HepG2 (cell line): Measurements from ENCODE around the gene CCL17. TPM values are rescaled to one million over a fixed set of nuclear protein-coding genes. Genes with fewer than 3 reads are reported as not detected.

Experiments
- ATRX ChIP-seq: sonication (generic); formaldehyde crosslinking; IDR thresholded peaks from 2 replicates; pipeline ENCODE4 v1.4.0; 2020; ENCODE audit warnings: missing genetic modification reagents, borderline replicate concordance
- DNMT1 ChIP-seq: sonication (generic); formaldehyde crosslinking; IDR thresholded peaks from 2 replicates; pipeline ENCODE4 v1.5.1; 2020; ENCODE audit warnings: mild to moderate bottlenecking, missing genetic modification reagents
- GPN1 ChIP-seq: sonication (generic); formaldehyde crosslinking; IDR thresholded peaks from 2 replicates; pipeline ENCODE4 v1.5.1; 2020; ENCODE audit warnings: missing genetic modification reagents, borderline replicate concordance
- GTF3A ChIP-seq: sonication (generic); formaldehyde crosslinking; conservative IDR thresholded peaks from 2 replicates; pipeline ENCODE4 v1.4.0; 2020; ENCODE audit warnings: mild to moderate bottlenecking, missing genetic modification reagents
- IRX3 ChIP-seq: sonication (generic); formaldehyde crosslinking; IDR thresholded peaks from 2 replicates; pipeline ENCODE4 v1.8.1; 2023; ENCODE audit warnings: mild to moderate bottlenecking, low read depth, missing genetic modification reagents, borderline replicate concordance
- ISL2 ChIP-seq: sonication (generic); formaldehyde crosslinking; IDR thresholded peaks from 2 replicates; pipeline ENCODE4 v1.5.0; 2020; ENCODE audit warnings: missing genetic modification reagents
- KLF12 ChIP-seq: sonication (generic); formaldehyde crosslinking; IDR thresholded peaks from 2 replicates; pipeline ENCODE4 v1.4.0; 2020; ENCODE audit warnings: missing genetic modification reagents, borderline replicate concordance
- MED1 ChIP-seq: sonication (generic); formaldehyde crosslinking; IDR thresholded peaks from 2 replicates; pipeline ENCODE4 v1.4.0; 2020; ENCODE audit warnings: missing genetic modification reagents
- MXD4 ChIP-seq: IDR thresholded peaks from 2 replicates; pipeline ENCODE4 v1.6.1; 2016; ENCODE audit warnings: mild to moderate bottlenecking, missing biosample characterization, missing genetic modification reagents
- RXRB ChIP-seq: IDR thresholded peaks from 2 replicates; pipeline ENCODE4 v1.6.1; 2016; ENCODE audit warnings: borderline replicate concordance, missing genetic modification reagents, missing compliant biosample characterization
- SAFB2 ChIP-seq: sonication (generic); formaldehyde crosslinking; IDR thresholded peaks from 2 replicates; pipeline ENCODE4 v1.5.1; 2020; ENCODE audit warnings: missing genetic modification reagents, low read depth, mild to moderate bottlenecking, borderline replicate concordance
- SALL1 ChIP-seq: sonication (generic); formaldehyde crosslinking; IDR thresholded peaks from 2 replicates; pipeline ENCODE4 v1.8.0; 2022; ENCODE audit warnings: mild to moderate bottlenecking, missing genetic modification reagents
- ZNF138 ChIP-seq: sonication (generic); formaldehyde crosslinking; IDR thresholded peaks from 2 replicates; pipeline ENCODE4 v1.5.0; 2020; ENCODE audit warnings: mild to moderate bottlenecking, low read depth, missing genetic modification reagents
- ZNF331 ChIP-seq: sonication (generic); formaldehyde crosslinking; IDR thresholded peaks from 2 replicates; pipeline ENCODE4 v1.4.0; 2020; ENCODE audit warnings: missing genetic modification reagents
- ZNF333 ChIP-seq: sonication (generic); formaldehyde crosslinking; IDR thresholded peaks from 2 replicates; pipeline ENCODE4 v1.4.0; 2020; ENCODE audit warnings: mild to moderate bottlenecking, missing genetic modification reagents, borderline replicate concordance
- ZNF354B ChIP-seq: sonication (generic); formaldehyde crosslinking; IDR thresholded peaks from 2 replicates; pipeline ENCODE4 v1.8.0; 2022; ENCODE audit warnings: mild to moderate bottlenecking, missing genetic modification reagents
- ZNF430 ChIP-seq: sonication (generic); formaldehyde crosslinking; IDR thresholded peaks from 2 replicates; pipeline ENCODE4 v1.9.0; 2021; ENCODE audit warnings: mild to moderate bottlenecking, missing genetic modification reagents
- ZNF816 ChIP-seq: sonication (generic); formaldehyde crosslinking; IDR thresholded peaks from 2 replicates; pipeline ENCODE4 v1.8.0; 2022; ENCODE audit warnings: missing genetic modification reagents, mild to moderate bottlenecking, borderline replicate concordance
- polyA plus RNA-seq, 8 experiments: library from polyadenylated mRNA; depleted of rRNA in 3 of 8; stranded (reverse) in 7 of 8; unstranded in 1 of 8; fragments of >200 nt; fragmentation: Illumina TruSeq in 4 of 8; extraction: Trizol in 4 of 8; gene quantifications; 2 replicates each; pipeline versions ENCODE4 v1.2.1 to v1.2.3, GENCODE V29; 2011 to 2016; ENCODE audit warnings: low read depth in 4 of 8, missing spikeins in 1 of 8, mixed read lengths in 1 of 8; ENCODE audit not compliant: insufficient read depth in 1 of 8
- total RNA-seq, 5 experiments: library from RNA; depleted of rRNA; stranded (reverse); fragments of >200 nt; fragmentation: Illumina TruSeq; extraction: Trizol; gene quantifications; 2 replicates each; pipeline ENCODE4 v1.2.3, GENCODE V29; 2016; ENCODE audit warnings: low read depth in 1 of 5
- TF ChIP-seq, protein P1 (sequence below): sonication (generic); formaldehyde crosslinking; IDR thresholded peaks from 2 replicates; pipeline ENCODE4 v1.4.0; 2020; ENCODE audit warnings: mild to moderate bottlenecking, missing genetic modification reagents
- TF ChIP-seq, protein P2 (sequence below): sonication (generic); formaldehyde crosslinking; IDR thresholded peaks from 2 replicates; pipeline ENCODE4 v1.4.0; 2020; ENCODE audit warnings: missing genetic modification reagents
- TF ChIP-seq, protein P3 (sequence below): sonication (generic); formaldehyde crosslinking; IDR thresholded peaks from 2 replicates; pipeline ENCODE4 v1.9.0; 2021; ENCODE audit warnings: mild to moderate bottlenecking, missing genetic modification reagents

The CCL17 gene
- total and polyA plus RNA-seq, 2 of the 13 experiments (the other 11 are each of a cell fraction or from before 2014, with no cell fraction given) = not detected

DNA sequence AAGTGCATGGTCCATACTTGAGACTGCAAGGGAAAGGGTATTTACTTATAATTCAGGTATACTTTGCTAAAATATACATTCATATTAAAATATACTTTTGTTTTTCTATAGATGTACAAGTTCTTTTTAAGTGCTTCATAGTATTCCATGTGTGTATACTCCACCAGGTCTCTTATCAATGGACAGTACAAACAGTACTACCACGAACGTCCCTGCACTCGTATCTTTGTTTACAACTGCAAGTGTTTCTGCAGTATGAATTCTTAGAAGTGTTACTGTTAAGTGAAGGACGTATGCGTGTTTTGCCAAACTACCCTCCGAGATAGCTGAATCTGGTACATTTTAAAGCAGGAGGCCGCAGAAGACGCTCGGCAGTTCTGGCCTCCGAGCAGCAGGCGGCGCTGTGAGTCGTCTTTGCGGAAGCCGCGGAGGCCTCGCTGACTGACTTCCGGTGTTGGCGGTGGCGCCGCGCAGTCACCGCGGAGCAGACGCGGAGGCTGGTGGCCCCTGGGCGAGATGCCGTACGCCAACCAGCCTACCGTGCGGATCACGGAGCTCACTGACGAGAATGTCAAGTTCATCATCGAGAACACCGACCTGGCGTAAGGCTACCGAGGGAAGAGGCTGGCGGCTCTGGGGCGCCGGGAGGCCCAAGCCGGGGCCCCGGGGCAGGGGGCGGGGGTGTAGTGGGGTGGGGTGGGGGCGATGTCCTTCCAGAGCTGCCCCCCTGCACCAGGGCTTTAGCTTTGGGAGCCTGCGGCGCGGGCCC is 57.8 kb downstream of the CCL17 start, which contains the start of gene POLR2C (continued):
- TF ChIP-seq SAFB2 (CRISPR knock-in tag) (peak; percentile 95), ZNF138 (CRISPR knock-in tag) (no peak), MXD4 (peak; percentile 84; the same call in 1 of the 2 replicates), ZNF331 (CRISPR knock-in tag) (peak; percentile 96), RXRB (peak; percentile 85), DNMT1 (peak; percentile 99), ZNF354B (CRISPR knock-in tag) (no peak), ZNF430 (peak; percentile 67; the same call in 1 of the 2 replicates), KLF12 (CRISPR knock-in tag) (peak; percentile 85; the same call in 1 of the 2 replicates), MED1 (CRISPR knock-in tag) (peak; percentile 93), SALL1 (peak; percentile 90), GTF3A (no peak), ATRX (CRISPR knock-in tag) (no peak; the same call in 1 of the 2 replicates), GPN1 (CRISPR knock-in tag) (peak; percentile 67; the same call in 1 of the 2 replicates), IRX3 (CRISPR knock-in tag) (no peak), ZNF333 (CRISPR knock-in tag) (no peak), ZNF816 (CRISPR knock-in tag) (peak; percentile 85; the same call in 1 of the 2 replicates), ISL2 (peak; percentile 90)
- TF ChIP-seq, protein P1, sequence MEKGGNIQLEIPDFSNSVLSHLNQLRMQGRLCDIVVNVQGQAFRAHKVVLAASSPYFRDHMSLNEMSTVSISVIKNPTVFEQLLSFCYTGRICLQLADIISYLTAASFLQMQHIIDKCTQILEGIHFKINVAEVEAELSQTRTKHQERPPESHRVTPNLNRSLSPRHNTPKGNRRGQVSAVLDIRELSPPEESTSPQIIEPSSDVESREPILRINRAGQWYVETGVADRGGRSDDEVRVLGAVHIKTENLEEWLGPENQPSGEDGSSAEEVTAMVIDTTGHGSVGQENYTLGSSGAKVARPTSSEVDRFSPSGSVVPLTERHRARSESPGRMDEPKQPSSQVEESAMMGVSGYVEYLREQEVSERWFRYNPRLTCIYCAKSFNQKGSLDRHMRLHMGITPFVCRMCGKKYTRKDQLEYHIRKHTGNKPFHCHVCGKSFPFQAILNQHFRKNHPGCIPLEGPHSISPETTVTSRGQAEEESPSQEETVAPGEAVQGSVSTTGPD (CRISPR knock-in tag) = peak; percentile 64; the same call in 1 of the 2 replicates
- TF ChIP-seq, protein P2, sequence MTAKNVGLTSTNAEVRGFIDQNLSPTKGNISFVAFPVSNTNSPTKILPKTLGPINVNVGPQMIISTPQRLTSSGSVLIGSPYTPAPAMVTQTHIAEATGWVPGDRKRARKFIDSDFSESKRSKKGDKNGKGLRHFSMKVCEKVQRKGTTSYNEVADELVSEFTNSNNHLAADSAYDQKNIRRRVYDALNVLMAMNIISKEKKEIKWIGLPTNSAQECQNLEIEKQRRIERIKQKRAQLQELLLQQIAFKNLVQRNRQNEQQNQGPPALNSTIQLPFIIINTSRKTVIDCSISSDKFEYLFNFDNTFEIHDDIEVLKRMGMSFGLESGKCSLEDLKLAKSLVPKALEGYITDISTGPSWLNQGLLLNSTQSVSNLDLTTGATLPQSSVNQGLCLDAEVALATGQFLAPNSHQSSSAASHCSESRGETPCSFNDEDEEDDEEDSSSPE (CRISPR knock-in tag) = peak; percentile 87
- TF ChIP-seq, protein P3, sequence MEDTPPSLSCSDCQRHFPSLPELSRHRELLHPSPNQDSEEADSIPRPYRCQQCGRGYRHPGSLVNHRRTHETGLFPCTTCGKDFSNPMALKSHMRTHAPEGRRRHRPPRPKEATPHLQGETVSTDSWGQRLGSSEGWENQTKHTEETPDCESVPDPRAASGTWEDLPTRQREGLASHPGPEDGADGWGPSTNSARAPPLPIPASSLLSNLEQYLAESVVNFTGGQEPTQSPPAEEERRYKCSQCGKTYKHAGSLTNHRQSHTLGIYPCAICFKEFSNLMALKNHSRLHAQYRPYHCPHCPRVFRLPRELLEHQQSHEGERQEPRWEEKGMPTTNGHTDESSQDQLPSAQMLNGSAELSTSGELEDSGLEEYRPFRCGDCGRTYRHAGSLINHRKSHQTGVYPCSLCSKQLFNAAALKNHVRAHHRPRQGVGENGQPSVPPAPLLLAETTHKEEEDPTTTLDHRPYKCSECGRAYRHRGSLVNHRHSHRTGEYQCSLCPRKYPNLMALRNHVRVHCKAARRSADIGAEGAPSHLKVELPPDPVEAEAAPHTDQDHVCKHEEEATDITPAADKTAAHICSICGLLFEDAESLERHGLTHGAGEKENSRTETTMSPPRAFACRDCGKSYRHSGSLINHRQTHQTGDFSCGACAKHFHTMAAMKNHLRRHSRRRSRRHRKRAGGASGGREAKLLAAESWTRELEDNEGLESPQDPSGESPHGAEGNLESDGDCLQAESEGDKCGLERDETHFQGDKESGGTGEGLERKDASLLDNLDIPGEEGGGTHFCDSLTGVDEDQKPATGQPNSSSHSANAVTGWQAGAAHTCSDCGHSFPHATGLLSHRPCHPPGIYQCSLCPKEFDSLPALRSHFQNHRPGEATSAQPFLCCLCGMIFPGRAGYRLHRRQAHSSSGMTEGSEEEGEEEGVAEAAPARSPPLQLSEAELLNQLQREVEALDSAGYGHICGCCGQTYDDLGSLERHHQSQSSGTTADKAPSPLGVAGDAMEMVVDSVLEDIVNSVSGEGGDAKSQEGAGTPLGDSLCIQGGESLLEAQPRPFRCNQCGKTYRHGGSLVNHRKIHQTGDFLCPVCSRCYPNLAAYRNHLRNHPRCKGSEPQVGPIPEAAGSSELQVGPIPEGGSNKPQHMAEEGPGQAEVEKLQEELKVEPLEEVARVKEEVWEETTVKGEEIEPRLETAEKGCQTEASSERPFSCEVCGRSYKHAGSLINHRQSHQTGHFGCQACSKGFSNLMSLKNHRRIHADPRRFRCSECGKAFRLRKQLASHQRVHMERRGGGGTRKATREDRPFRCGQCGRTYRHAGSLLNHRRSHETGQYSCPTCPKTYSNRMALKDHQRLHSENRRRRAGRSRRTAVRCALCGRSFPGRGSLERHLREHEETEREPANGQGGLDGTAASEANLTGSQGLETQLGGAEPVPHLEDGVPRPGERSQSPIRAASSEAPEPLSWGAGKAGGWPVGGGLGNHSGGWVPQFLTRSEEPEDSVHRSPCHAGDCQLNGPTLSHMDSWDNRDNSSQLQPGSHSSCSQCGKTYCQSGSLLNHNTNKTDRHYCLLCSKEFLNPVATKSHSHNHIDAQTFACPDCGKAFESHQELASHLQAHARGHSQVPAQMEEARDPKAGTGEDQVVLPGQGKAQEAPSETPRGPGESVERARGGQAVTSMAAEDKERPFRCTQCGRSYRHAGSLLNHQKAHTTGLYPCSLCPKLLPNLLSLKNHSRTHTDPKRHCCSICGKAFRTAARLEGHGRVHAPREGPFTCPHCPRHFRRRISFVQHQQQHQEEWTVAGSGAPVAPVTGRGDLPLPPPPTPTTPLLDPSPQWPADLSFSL (CRISPR knock-in tag) = no peak
